Neuronal stem cell (in vitro differentiated cells): ENCODE results near the gene GPC5.

Source experiments
- DNase-seq: peaks from one replicate; pipeline ENCODE4 v3.0.0-alpha.2; 2013; ENCODE audit warnings: low spot score
- H2AFZ ChIP-seq: one replicate; pipeline ENCODE4 v1.6.1; 2013; ENCODE audit warnings: mild to moderate bottlenecking, low read length, inconsistent platforms
- H2AK5ac ChIP-seq: 2 replicates; pipeline ENCODE4 v1.6.1; 2013; ENCODE audit warnings: low read depth, mild to moderate bottlenecking, inconsistent platforms, low read length, moderate library complexity, mixed read lengths
- H2BK120ac ChIP-seq: 2 replicates; pipeline ENCODE4 v1.6.1; 2013; ENCODE audit warnings: low read depth, mild to moderate bottlenecking, inconsistent platforms, low read length, moderate library complexity, mixed read lengths
- H2BK12ac ChIP-seq: one replicate; pipeline ENCODE4 v1.6.1; 2013; ENCODE audit warnings: low read length, inconsistent platforms
- H2BK15ac ChIP-seq: 2 replicates; pipeline ENCODE4 v1.6.1; 2013; ENCODE audit warnings: mild to moderate bottlenecking, low read length, inconsistent platforms, mixed read lengths
- H2BK5ac ChIP-seq: one replicate; pipeline ENCODE4 v1.6.1; 2013; ENCODE audit warnings: inconsistent platforms, mild to moderate bottlenecking, low read length, moderate library complexity
- H3K14ac ChIP-seq: one replicate; pipeline ENCODE4 v1.6.1; 2013; ENCODE audit warnings: low read length, inconsistent platforms
- H3K18ac ChIP-seq: 2 replicates; pipeline ENCODE4 v1.6.1; 2013; ENCODE audit warnings: low read length, inconsistent platforms
- H3K23ac ChIP-seq: 2 replicates; pipeline ENCODE4 v1.6.1; 2013; ENCODE audit warnings: low read depth, mild to moderate bottlenecking, mixed read lengths, low read length, inconsistent platforms; ENCODE audit not compliant: poor library complexity
- H3K27ac ChIP-seq: replicated peaks from 3 replicates; pipeline ENCODE4 v1.5.1; 2013; ENCODE audit warnings: low read length, inconsistent platforms
- H3K27me3 ChIP-seq, 3 experiments: 2 replicates each; pipeline ENCODE4 v1.6.1; 2013; ENCODE audit warnings: low read length in 3 of 3, mild to moderate bottlenecking in 2 of 3, inconsistent platforms in 1 of 3, low read depth in 1 of 3, mixed read lengths in 1 of 3, moderate library complexity in 1 of 3; ENCODE audit not compliant: control insufficient read depth in 3 of 3, insufficient read depth in 3 of 3
- H3K36me3 ChIP-seq, 2 donors: replicated peaks in 1 of 2; 2 replicates each; pipeline ENCODE4 v1.6.1; 2013; ENCODE audit warnings: low read length in 2 of 2; ENCODE audit not compliant: control insufficient read depth in 2 of 2, insufficient read depth in 2 of 2
- H3K4ac ChIP-seq: 2 replicates; pipeline ENCODE4 v1.6.1; 2013; ENCODE audit warnings: inconsistent platforms, mild to moderate bottlenecking, low read length, moderate library complexity
- H3K4me1 ChIP-seq, 2 donors: 1 replicate in 1 of 2; 2 replicates in 1 of 2; pipeline ENCODE4 v1.6.1; 2013; ENCODE audit warnings: low read length in 2 of 2, low read depth in 1 of 2; ENCODE audit not compliant: control insufficient read depth in 2 of 2, insufficient read depth in 1 of 2
- H3K4me2 ChIP-seq: one replicate; pipeline ENCODE4 v1.6.1; 2013; ENCODE audit warnings: mild to moderate bottlenecking, low read length, inconsistent platforms; ENCODE audit not compliant: insufficient read depth, poor library complexity, severe bottlenecking
- H3K4me3 ChIP-seq, 2 donors: 2 replicates each; pipeline ENCODE4 v1.5.1; 2013; ENCODE audit warnings: low read length in 2 of 2, mild to moderate bottlenecking in 2 of 2, inconsistent platforms in 1 of 2, moderate library complexity in 1 of 2
- H3K79me1 ChIP-seq: one replicate; pipeline ENCODE4 v1.6.1; 2013; ENCODE audit warnings: low read depth, mild to moderate bottlenecking, inconsistent platforms, low read length, moderate library complexity
- H3K9ac ChIP-seq: one replicate; pipeline ENCODE4 v1.6.1; 2013; ENCODE audit warnings: mild to moderate bottlenecking, low read depth, low read length, inconsistent platforms; ENCODE audit not compliant: poor library complexity
- H3K9me3 ChIP-seq, 2 donors: replicated peaks in 1 of 2; 2 replicates each; pipeline versions ENCODE3 to v1.6.1; 2013; ENCODE audit warnings: low read length in 2 of 2, mild to moderate bottlenecking in 2 of 2, inconsistent platforms in 1 of 2, low read depth in 1 of 2, mixed read lengths in 1 of 2, moderate library complexity in 1 of 2; ENCODE audit not compliant: control insufficient read depth in 2 of 2, insufficient read depth in 1 of 2
- H4K8ac ChIP-seq: one replicate; pipeline ENCODE4 v1.6.1; 2013; ENCODE audit warnings: low read depth, mild to moderate bottlenecking, inconsistent platforms, low read length, moderate library complexity
- H4K91ac ChIP-seq: one replicate; pipeline ENCODE4 v1.6.1; 2013; ENCODE audit warnings: low read length, low read depth, mild to moderate bottlenecking, inconsistent platforms; ENCODE audit not compliant: poor library complexity
- WGBS, 2 donors: extraction: QIAGEN DNeasy Blood & Tissue Kit; methylation state at CpG; one replicate each; pipeline ENCODE4 v1.1.7; 2013; ENCODE audit warnings: missing lambda C conversion rate in 2 of 2, mixed read lengths in 1 of 2; ENCODE audit not compliant: insufficient read length in 2 of 2, insufficient replicate concordance in 1 of 2; ENCODE audit errors: extremely low coverage in 2 of 2; 5-methylcytosine and 5-hydroxymethylcytosine counted together

The GPC5 gene

GRCh38 chr13:91389186-91389585 lies 9.2 kb upstream of the GPC5 start:
- no peak overlapping the region for H2BK5ac ChIP-seq
- H3K36me3 ChIP-seq, result no peaks in the 10 kb centered on the region
- no peak overlapping the region for H3K27ac ChIP-seq
- no peak overlapping the region for H4K91ac ChIP-seq
- no peak overlapping the region for H3K4me2 ChIP-seq
- no peaks in the 10 kb centered on the region for H3K79me1 ChIP-seq
- no peak overlapping the region for H2AK5ac ChIP-seq
- no peaks in the 10 kb centered on the region for H3K4me1 ChIP-seq
- no peak overlapping the region for H3K4me3 ChIP-seq
- no peak overlapping the region for H4K8ac ChIP-seq
- no peak overlapping the region for H2BK12ac ChIP-seq
- H2AFZ ChIP-seq, result no peak overlapping the region
- H3K27me3 ChIP-seq, result peaks cover 0 to 23% (median 0%) of the 10 kb centered on the region in 3 experiments
- H3K14ac ChIP-seq, result no peak overlapping the region
- no peak overlapping the region for H2BK120ac ChIP-seq
- H3K9me3 ChIP-seq, result no peaks in the 10 kb centered on the region
- H3K9ac ChIP-seq, result no peak overlapping the region
- no peak overlapping the region for H3K23ac ChIP-seq
- H2BK15ac ChIP-seq, result no peak overlapping the region
- H3K18ac ChIP-seq, result no peak overlapping the region
- H3K4ac ChIP-seq, result no peak overlapping the region
- no peak for DNase-seq
- no CpG with 5 or more reads among the region's 2 CpGs for WGBS, 2 donors

- Histone ChIP-seq H2AK5ac (no peak overlapping the region), H3K79me1 (no peaks in the 10 kb centered on the region), H3K4ac (no peak overlapping the region), H4K91ac (no peak overlapping the region), H3K36me3 (no peaks in the 10 kb centered on the region), H3K4me3 (no peak overlapping the region), H2BK12ac (no peak overlapping the region), H3K9ac (no peak overlapping the region), H3K27ac (no peak overlapping the region), H4K8ac (no peak overlapping the region), H2BK120ac (no peak overlapping the region), H2BK5ac (no peak overlapping the region), H2BK15ac (no peak overlapping the region), H3K4me1 (peaks cover 0 to 1% of the 10 kb centered on the region in 2 donors), H3K27me3 (peaks cover 6 to 77% (median 18%) of the 10 kb centered on the region in 3 experiments), H3K18ac (no peak overlapping the region), H3K14ac (no peak overlapping the region), H3K4me2 (no peak overlapping the region), H2AFZ (no peak overlapping the region), H3K9me3 (no peaks in the 10 kb centered on the region), H3K23ac (no peak overlapping the region)
- no CpG with 5 or more reads among the region's 1 CpG for WGBS, 2 donors
- no peak for DNase-seq
These were observed 826 bp upstream of the GPC5 start for GRCh38 chr13:91397595-91397994.

GRCh38 chr13:91399189-91400062 lies 1.0 kb downstream of the GPC5 start:
- DNase-seq, result no peak
- H3K4me3 ChIP-seq, result peak overlapping the region; percentile 40 to 81
- peak overlapping the region; percentile 10 for H3K14ac ChIP-seq
- no peak overlapping the region for H2AK5ac ChIP-seq
- peak overlapping the region; percentile 23 for H3K18ac ChIP-seq
- H3K23ac ChIP-seq, result peak overlapping the region; percentile 26
- no peak overlapping the region for H4K91ac ChIP-seq
- peaks cover 0 to 1% of the 10 kb centered on the region in 2 donors for H3K4me1 ChIP-seq
- H3K36me3 ChIP-seq, result no peaks in the 10 kb centered on the region
- H3K4ac ChIP-seq, result no peak overlapping the region
- no peak overlapping the region for H2BK12ac ChIP-seq
- no peaks in the 10 kb centered on the region for H3K79me1 ChIP-seq
- H2BK15ac ChIP-seq, result peak overlapping the region; percentile 26
- WGBS, 2 donors, result no CpG with 5 or more reads among the region's 44 CpGs
- no peaks in the 10 kb centered on the region for H3K9me3 ChIP-seq
- peaks cover 6 to 80% (median 18%) of the 10 kb centered on the region in 3 experiments for H3K27me3 ChIP-seq
- no peak overlapping the region for H4K8ac ChIP-seq
- H3K4me2 ChIP-seq, result peak overlapping the region; percentile 95
- H2BK5ac ChIP-seq, result peak overlapping the region; percentile 66
- peak overlapping the region; percentile 60 for H3K9ac ChIP-seq
- no peak overlapping the region for H2BK120ac ChIP-seq
- H3K27ac ChIP-seq, result no peak overlapping the region
- H2AFZ ChIP-seq, result peak overlapping the region; percentile 89

GRCh38 chr13:91400063-91400399 lies 1.6 kb downstream of the GPC5 start:
- no peak overlapping the region for H3K4me2 ChIP-seq
- H2BK120ac ChIP-seq, result no peak overlapping the region
- no peak overlapping the region for H3K23ac ChIP-seq
- H4K8ac ChIP-seq, result no peak overlapping the region
- peaks cover 6 to 75% (median 18%) of the 10 kb centered on the region in 3 experiments for H3K27me3 ChIP-seq
- H3K9ac ChIP-seq, result no peak overlapping the region
- H2BK12ac ChIP-seq, result no peak overlapping the region
- peaks cover 0 to 1% of the 10 kb centered on the region in 2 donors for H3K4me1 ChIP-seq
- no peak overlapping the region for H3K27ac ChIP-seq
- no peak for DNase-seq
- no peaks in the 10 kb centered on the region for H3K36me3 ChIP-seq
- H3K4ac ChIP-seq, result no peak overlapping the region
- WGBS, 2 donors, result no CpG with 5 or more reads among the region's 6 CpGs
- no peak overlapping the region for H3K14ac ChIP-seq
- no peak overlapping the region for H3K4me3 ChIP-seq
- H2BK15ac ChIP-seq, result no peak overlapping the region
- H3K79me1 ChIP-seq, result no peaks in the 10 kb centered on the region
- no peak overlapping the region for H3K18ac ChIP-seq
- H2BK5ac ChIP-seq, result no peak overlapping the region
- no peaks in the 10 kb centered on the region for H3K9me3 ChIP-seq
- no peak overlapping the region for H2AK5ac ChIP-seq
- no peak overlapping the region for H4K91ac ChIP-seq
- H2AFZ ChIP-seq, result no peak overlapping the region
